ENCODE measurements around the gene SLC34A3.

Gene SLC34A3

DNA sequence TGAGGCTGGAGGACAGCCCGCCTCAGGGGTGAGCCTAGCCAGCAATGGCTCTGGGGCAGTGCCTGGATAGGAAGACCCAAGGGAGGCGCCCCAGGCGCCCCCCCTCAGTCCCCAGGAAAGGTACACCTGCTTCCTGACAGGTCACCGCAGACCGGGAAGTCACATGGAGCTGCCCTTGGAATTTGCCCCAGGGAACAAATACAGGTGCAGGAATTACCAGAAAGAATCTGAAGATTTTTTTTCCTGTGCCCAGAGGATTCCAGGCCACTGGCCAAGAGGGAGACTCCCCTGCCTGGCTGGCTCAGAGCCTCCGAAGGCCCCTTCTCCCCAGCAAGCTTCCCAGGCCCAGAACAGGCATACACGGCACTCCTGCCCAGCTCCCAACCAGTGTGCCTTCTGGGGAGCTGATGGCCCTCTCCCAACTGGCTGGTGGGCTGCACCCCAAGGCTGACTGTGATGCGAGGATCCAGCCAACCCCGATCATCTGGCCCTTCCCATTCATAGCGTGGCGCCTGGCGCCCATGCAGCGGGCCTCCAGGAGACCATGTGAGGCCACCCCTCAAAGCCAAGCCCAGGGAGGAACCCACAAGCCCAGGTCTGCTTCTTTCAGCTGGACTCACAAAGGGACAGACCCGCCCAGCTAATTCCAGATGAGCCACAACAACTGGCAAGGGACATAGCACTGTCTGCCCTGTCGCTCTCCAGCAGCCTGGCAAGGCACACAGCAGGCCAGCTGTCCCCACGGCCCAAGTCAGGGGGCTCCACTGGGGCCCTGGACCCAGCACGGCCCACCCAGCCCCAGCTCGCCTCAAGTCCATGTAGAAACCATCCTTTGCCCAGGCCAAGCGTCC, 32.4 kb upstream of the SLC34A3 start:
- no peak overlapping the region for H3K4me2 ChIP-seq (ENCODE audit: low read depth, low read length)
- H3K9ac ChIP-seq (ENCODE audit: low read length): no peak overlapping the region
- no peak for DNase-seq
- no peaks in the 10 kb centered on the region for H3K9me3 ChIP-seq (replicated peaks; ENCODE audit: insufficient read depth, low read length)
- H3K4me1 ChIP-seq (ENCODE audit: low read length): peaks cover 5% of the 10 kb centered on the region; the same call in 1 of the 2 replicates
- no peak overlapping the region for H3K4me3 ChIP-seq (ENCODE audit: low read length)
- H3K9me2 ChIP-seq (replicated peaks; ENCODE audit: insufficient read depth, low read length): no peaks in the 10 kb centered on the region
- 0 out of 2 replicates have a peak, but pooled peaks cover 10% of the 10 kb centered on the region for H3F3A ChIP-seq (ENCODE audit: insufficient read depth, low read length)
- H4K20me1 ChIP-seq (ENCODE audit: insufficient read depth, low read length): no peaks in the 10 kb centered on the region
- H3K79me2 ChIP-seq (ENCODE audit: low read length): peaks cover 14% of the 10 kb centered on the region
- TF ChIP-seq EZH2 (optimal IDR thresholded peaks at IDR 0.05; ENCODE audit: low read depth, low read length) (no peak), EZH2phosphoT487 (IDR thresholded peaks at IDR 0.05; ENCODE audit: low read length) (no peak)
- TF ChIP-seq, protein P1, sequence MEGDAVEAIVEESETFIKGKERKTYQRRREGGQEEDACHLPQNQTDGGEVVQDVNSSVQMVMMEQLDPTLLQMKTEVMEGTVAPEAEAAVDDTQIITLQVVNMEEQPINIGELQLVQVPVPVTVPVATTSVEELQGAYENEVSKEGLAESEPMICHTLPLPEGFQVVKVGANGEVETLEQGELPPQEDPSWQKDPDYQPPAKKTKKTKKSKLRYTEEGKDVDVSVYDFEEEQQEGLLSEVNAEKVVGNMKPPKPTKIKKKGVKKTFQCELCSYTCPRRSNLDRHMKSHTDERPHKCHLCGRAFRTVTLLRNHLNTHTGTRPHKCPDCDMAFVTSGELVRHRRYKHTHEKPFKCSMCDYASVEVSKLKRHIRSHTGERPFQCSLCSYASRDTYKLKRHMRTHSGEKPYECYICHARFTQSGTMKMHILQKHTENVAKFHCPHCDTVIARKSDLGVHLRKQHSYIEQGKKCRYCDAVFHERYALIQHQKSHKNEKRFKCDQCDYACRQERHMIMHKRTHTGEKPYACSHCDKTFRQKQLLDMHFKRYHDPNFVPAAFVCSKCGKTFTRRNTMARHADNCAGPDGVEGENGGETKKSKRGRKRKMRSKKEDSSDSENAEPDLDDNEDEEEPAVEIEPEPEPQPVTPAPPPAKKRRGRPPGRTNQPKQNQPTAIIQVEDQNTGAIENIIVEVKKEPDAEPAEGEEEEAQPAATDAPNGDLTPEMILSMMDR (IDR thresholded peaks at IDR 0.05; ENCODE audit: low read length): no peak
- no peak overlapping the region for H2AFZ ChIP-seq (ENCODE audit: low read length)
- H3K27ac ChIP-seq (ENCODE audit: low read length): no peak overlapping the region
- H3K27me3 ChIP-seq (replicated peaks; ENCODE audit: insufficient read depth, low read length): no peaks in the 10 kb centered on the region
- H3K36me3 ChIP-seq (replicated peaks; ENCODE audit: insufficient read depth, low read length): no peaks in the 10 kb centered on the region

GRCh38 chr9:137198902-137199283, 31.8 kb upstream of the SLC34A3 start:
- H3K4me1 ChIP-seq (ENCODE audit: low read length): peaks cover 6% of the 10 kb centered on the region
- H3K27me3 ChIP-seq (replicated peaks; ENCODE audit: insufficient read depth, low read length): no peaks in the 10 kb centered on the region
- no peaks in the 10 kb centered on the region for H4K20me1 ChIP-seq (ENCODE audit: insufficient read depth, low read length)
- no peak overlapping the region for H3K4me3 ChIP-seq (ENCODE audit: low read length)
- H3K27ac ChIP-seq (ENCODE audit: low read length): no peak overlapping the region
- no peak overlapping the region for H3K9ac ChIP-seq (ENCODE audit: low read length)
- no peak for DNase-seq
- H3F3A ChIP-seq (ENCODE audit: insufficient read depth, low read length): peaks cover 10% of the 10 kb centered on the region; the same call in 1 of the 2 replicates
- H3K4me2 ChIP-seq (ENCODE audit: low read depth, low read length): no peak overlapping the region
- H3K79me2 ChIP-seq (ENCODE audit: low read length): peaks cover 18% of the 10 kb centered on the region
- no peaks in the 10 kb centered on the region for H3K9me3 ChIP-seq (replicated peaks; ENCODE audit: insufficient read depth, low read length)
- H2AFZ ChIP-seq (ENCODE audit: low read length): no peak overlapping the region
- no peaks in the 10 kb centered on the region for H3K9me2 ChIP-seq (replicated peaks; ENCODE audit: insufficient read depth, low read length)
- TF ChIP-seq EZH2phosphoT487 (IDR thresholded peaks at IDR 0.05; ENCODE audit: low read length): no peak
- no peaks in the 10 kb centered on the region for H3K36me3 ChIP-seq (replicated peaks; ENCODE audit: insufficient read depth, low read length)

GRCh38 chr9:137199411-137200121, 31.1 kb upstream of the SLC34A3 start:
- Histone ChIP-seq H3K4me1 (ENCODE audit: low read length) (peaks cover 13% of the 10 kb centered on the region), H3K9me3 (replicated peaks; ENCODE audit: insufficient read depth, low read length) (no peaks in the 10 kb centered on the region), H3K9me2 (replicated peaks; ENCODE audit: insufficient read depth, low read length) (no peaks in the 10 kb centered on the region), H3K4me3 (ENCODE audit: low read length) (peak overlapping the region; percentile 37; the same call in 1 of the 2 replicates), H4K20me1 (ENCODE audit: insufficient read depth, low read length) (no peaks in the 10 kb centered on the region), H3K27me3 (replicated peaks; ENCODE audit: insufficient read depth, low read length) (no peaks in the 10 kb centered on the region), H2AFZ (ENCODE audit: low read length) (no peak overlapping the region), H3K36me3 (replicated peaks; ENCODE audit: insufficient read depth, low read length) (no peaks in the 10 kb centered on the region), H3K4me2 (ENCODE audit: low read depth, low read length) (peak overlapping the region; percentile 57), H3K27ac (ENCODE audit: low read length) (no peak overlapping the region), H3K79me2 (ENCODE audit: low read length) (peaks cover 25% of the 10 kb centered on the region), H3K9ac (ENCODE audit: low read length) (peak overlapping the region; percentile 28; the same call in 1 of the 2 replicates), H3F3A (ENCODE audit: insufficient read depth, low read length) (peaks cover 10% of the 10 kb centered on the region; the same call in 1 of the 2 replicates)
- no peak for DNase-seq
- TF ChIP-seq, protein P1 (IDR thresholded peaks at IDR 0.05; ENCODE audit: low read length): no peak
- TF ChIP-seq EZH2phosphoT487 (IDR thresholded peaks at IDR 0.05; ENCODE audit: low read length) (no peak), EZH2 (optimal IDR thresholded peaks at IDR 0.05; ENCODE audit: low read depth, low read length) (no peak)

Measured in MM.1S (cell line).